Astrocyte (in vitro differentiated cells and primary cell): ENCODE measurements around the gene CLDN19.

Experiments
- EZH2 ChIP-seq: IDR thresholded peaks from 2 replicates; pipeline ENCODE4 v1.6.1; 2012; ENCODE audit warnings: mild to moderate bottlenecking, low read length, inconsistent platforms; ENCODE audit not compliant: insufficient read depth
- TF ChIP-seq, protein P1 (sequence below): IDR thresholded peaks from 2 replicates; pipeline ENCODE4 v1.5.1; 2011; ENCODE audit warnings: low read depth, mild to moderate bottlenecking, inconsistent platforms, low read length, moderate library complexity; ENCODE audit not compliant: insufficient read depth

DNA sequence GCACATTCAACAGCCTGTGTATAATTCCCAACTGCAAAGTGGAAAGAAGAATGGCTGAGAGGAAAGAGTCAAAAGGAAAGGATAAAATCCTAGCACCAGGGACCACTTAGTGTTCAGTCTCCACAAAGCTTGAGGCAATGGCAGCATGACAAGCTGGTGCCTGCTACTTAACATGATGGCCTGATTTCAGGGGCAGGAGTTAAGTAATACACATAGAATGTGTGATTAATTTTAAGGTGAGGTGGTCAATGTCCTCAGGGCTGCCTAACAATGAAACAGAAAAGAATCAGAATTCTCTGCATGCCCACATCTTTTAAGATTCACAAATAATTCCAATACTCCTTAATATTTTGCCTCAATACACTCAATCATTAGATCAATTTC is 17.8 kb upstream of the CLDN19 start:
- TF ChIP-seq, protein P1, sequence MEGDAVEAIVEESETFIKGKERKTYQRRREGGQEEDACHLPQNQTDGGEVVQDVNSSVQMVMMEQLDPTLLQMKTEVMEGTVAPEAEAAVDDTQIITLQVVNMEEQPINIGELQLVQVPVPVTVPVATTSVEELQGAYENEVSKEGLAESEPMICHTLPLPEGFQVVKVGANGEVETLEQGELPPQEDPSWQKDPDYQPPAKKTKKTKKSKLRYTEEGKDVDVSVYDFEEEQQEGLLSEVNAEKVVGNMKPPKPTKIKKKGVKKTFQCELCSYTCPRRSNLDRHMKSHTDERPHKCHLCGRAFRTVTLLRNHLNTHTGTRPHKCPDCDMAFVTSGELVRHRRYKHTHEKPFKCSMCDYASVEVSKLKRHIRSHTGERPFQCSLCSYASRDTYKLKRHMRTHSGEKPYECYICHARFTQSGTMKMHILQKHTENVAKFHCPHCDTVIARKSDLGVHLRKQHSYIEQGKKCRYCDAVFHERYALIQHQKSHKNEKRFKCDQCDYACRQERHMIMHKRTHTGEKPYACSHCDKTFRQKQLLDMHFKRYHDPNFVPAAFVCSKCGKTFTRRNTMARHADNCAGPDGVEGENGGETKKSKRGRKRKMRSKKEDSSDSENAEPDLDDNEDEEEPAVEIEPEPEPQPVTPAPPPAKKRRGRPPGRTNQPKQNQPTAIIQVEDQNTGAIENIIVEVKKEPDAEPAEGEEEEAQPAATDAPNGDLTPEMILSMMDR: no peak
- TF ChIP-seq EZH2: no peak
